Measurements from ENCODE around the gene MFSD12. TPM values are rescaled to one million over a fixed set of nuclear protein-coding genes. Genes with fewer than 3 reads are reported as not detected.
"Not testable (repeated sequence)": the region's sequence is repeated elsewhere in the genome, so short reads cannot be mapped to it uniquely, and the experiment has no call there.

Gene MFSD12
- total RNA-seq, 1 donor from 2014 or later = 154 TPM

- Histone ChIP-seq H3K27me3 (ENCODE audit: control insufficient read depth, insufficient read depth, low read length) (no peaks in the 10 kb centered on the region), H3K36me3 (ENCODE audit: control insufficient read depth, insufficient read depth, low read length) (no peaks in the 10 kb centered on the region), H3K4me3 (ENCODE audit: low read depth, low read length) (no peak overlapping the region)
- DNase-seq (ENCODE audit: low read depth) = no peak
- TF ChIP-seq CTCF (IDR thresholded peaks at IDR 0.05; ENCODE audit: insufficient read depth, low read length, poor library complexity, severe bottlenecking) = no peak
These were observed 48.4 kb downstream of the MFSD12 start for GRCh38 chr19:3508771-3509535.

- H3K27me3 ChIP-seq (ENCODE audit: control insufficient read depth, insufficient read depth, low read length); DNase-seq (ENCODE audit: low read depth); H3K4me3 ChIP-seq (ENCODE audit: low read depth, low read length); H3K36me3 ChIP-seq (ENCODE audit: control insufficient read depth, insufficient read depth, low read length): not testable (repeated sequence)
These were observed 49.2 kb downstream of the MFSD12 start for GRCh38 chr19:3508121-3508661.

- no peaks in the 10 kb centered on the region for H3K27me3 ChIP-seq (ENCODE audit: control insufficient read depth, insufficient read depth, low read length)
- no peak for TF ChIP-seq CTCF (IDR thresholded peaks at IDR 0.05; ENCODE audit: insufficient read depth, low read length, poor library complexity, severe bottlenecking)
- no peaks in the 10 kb centered on the region for H3K36me3 ChIP-seq (ENCODE audit: control insufficient read depth, insufficient read depth, low read length)
- peak overlapping the region; percentile 90 for H3K4me3 ChIP-seq (ENCODE audit: low read depth, low read length)
- DNase-seq (ENCODE audit: low read depth) = no peak
These were observed 49.8 kb downstream of the MFSD12 start for GRCh38 chr19:3507371-3508120.

GRCh38 chr19:3506384-3507340 is 50.7 kb downstream of the MFSD12 start:
- H3K27me3 ChIP-seq (ENCODE audit: control insufficient read depth, insufficient read depth, low read length) = no peaks in the 10 kb centered on the region
- no peak for TF ChIP-seq CTCF (IDR thresholded peaks at IDR 0.05; ENCODE audit: insufficient read depth, low read length, poor library complexity, severe bottlenecking)
- no peak for DNase-seq (ENCODE audit: low read depth)
- peak overlapping the region; percentile 90 for H3K4me3 ChIP-seq (ENCODE audit: low read depth, low read length)
- no peaks in the 10 kb centered on the region for H3K36me3 ChIP-seq (ENCODE audit: control insufficient read depth, insufficient read depth, low read length)

GRCh38 chr19:3505598-3506383 is 51.6 kb downstream of the MFSD12 start, which contains the start of gene FZR1:
Gene FZR1, plus strand, starts transcription at chr19:3506311. Its CDS starts 16,679 bp downstream, at chr19:3522990.
- peak; percentile 88 for DNase-seq (ENCODE audit: low read depth)
- peak within 1 kb of the TSS; percentile 90 for H3K4me3 ChIP-seq (ENCODE audit: low read depth, low read length)
- TF ChIP-seq CTCF (IDR thresholded peaks at IDR 0.05; ENCODE audit: insufficient read depth, low read length, poor library complexity, severe bottlenecking) = no peak

More at GRCh38 chr19:3505598-3506383, 51.6 kb downstream of the MFSD12 start, which contains the start of gene FZR1:
- H3K36me3 ChIP-seq (ENCODE audit: control insufficient read depth, insufficient read depth, low read length) = no peaks in the 10 kb centered on the region
- no peaks in the 10 kb centered on the region for H3K27me3 ChIP-seq (ENCODE audit: control insufficient read depth, insufficient read depth, low read length)

Data from kidney epithelial cell (primary cell).